GM12891 (cell line): ENCODE results near the gene PLIN4.

Experiments used
- PAX5 ChIP-seq: IDR thresholded peaks from 2 replicates; pipeline ENCODE4 v1.6.1; 2011; ENCODE audit warnings: low read length, moderate library complexity, mild to moderate bottlenecking; ENCODE audit not compliant: insufficient read depth, severe bottlenecking
- POLR2A ChIP-seq: IDR thresholded peaks from 2 replicates; pipeline ENCODE4 v1.6.1; 2011; ENCODE audit warnings: low read depth, low read length, control low read depth
- POLR2AphosphoS5 ChIP-seq: IDR thresholded peaks from 2 replicates; pipeline ENCODE4 v1.6.1; 2011; ENCODE audit warnings: low read depth, low read length, control low read depth
- POU2F2 ChIP-seq: IDR thresholded peaks from 2 replicates; pipeline ENCODE4 v1.6.1; 2011; ENCODE audit warnings: low read depth, mild to moderate bottlenecking, control low read depth, low read length, moderate library complexity
- SPI1 ChIP-seq: IDR thresholded peaks from 2 replicates; pipeline ENCODE4 v1.6.1; 2011; ENCODE audit warnings: low read depth, low read length, control low read depth
- TAF1 ChIP-seq: IDR thresholded peaks from 2 replicates; pipeline ENCODE4 v1.6.1; 2011; ENCODE audit warnings: low read depth, low read length, control low read depth

GRCh38 chr19:4487572-4487971, 30.7 kb downstream of the PLIN4 start:
- TF ChIP-seq POLR2AphosphoS5 (no peak), POLR2A (no peak), TAF1 (no peak), POU2F2 (no peak), SPI1 (no peak), PAX5 (no peak)
